T1000 (cell line): Measurements from ENCODE around the gene NLGN4X.
"Not testable (repeated sequence)": the region's sequence is repeated elsewhere in the genome, so short reads cannot be mapped to it uniquely, and the experiment has no call there.

Experiments
- DNase-seq: peaks from one replicate; lab custom pipeline; 2025; ENCODE audit warnings: mixed read lengths; lab: John Stamatoyannopoulos, UW

Gene NLGN4X

GRCh38 chrX:6005856-6006255 is 222.8 kb downstream of the NLGN4X start:
- no peak for DNase-seq

GRCh38 chrX:6004529-6004928 is 224.1 kb downstream of the NLGN4X start:
- DNase-seq = no peak

DNA sequence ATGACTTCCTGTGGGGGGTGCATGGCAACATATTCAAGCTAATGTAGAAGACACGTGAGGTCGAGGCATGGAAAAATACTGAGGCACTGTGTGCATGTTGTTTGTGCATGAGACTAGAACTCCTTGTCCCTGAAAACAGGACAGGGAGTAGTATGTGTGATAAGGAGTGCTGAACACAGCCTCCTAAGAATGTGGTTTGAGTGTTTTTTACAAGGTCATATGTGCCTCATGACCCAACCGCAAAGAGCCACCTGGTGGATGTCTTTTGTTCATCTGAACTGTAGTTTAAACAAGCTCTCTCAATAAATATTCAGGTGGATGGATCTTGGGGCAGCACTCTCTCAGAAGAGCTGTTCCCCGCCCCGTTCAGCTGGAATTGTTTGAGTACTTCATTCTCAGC is 226.6 kb downstream of the NLGN4X start:
- no peak for DNase-seq

GRCh38 chrX:5998901-5999300 is 229.8 kb downstream of the NLGN4X start:
- no peak for DNase-seq

- DNase-seq = no peak
These were observed 230.2 kb downstream of the NLGN4X start for GRCh38 chrX:5998456-5998855.

DNA sequence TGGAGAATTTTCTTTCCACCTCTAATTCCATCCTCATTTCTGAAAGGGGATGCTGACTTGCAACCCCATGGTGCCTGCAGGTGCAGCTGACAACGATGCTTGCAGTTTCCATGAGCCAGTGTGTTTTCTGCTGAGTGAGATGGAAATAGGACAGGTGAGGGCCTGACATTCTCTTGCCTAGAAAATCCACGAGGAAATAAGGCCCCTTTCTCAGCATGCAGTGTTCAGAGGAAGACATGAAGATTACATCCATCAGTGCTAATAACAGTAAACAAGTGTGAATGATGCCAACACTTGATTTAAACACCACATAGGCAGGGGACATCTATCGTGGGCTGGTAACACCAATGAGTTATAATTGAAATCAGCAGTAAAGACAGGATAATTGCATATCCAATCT is 237.3 kb downstream of the NLGN4X start:
- DNase-seq = no peak

GRCh38 chrX:5979338-5979737 is 249.3 kb downstream of the NLGN4X start:
- no peak for DNase-seq

DNA sequence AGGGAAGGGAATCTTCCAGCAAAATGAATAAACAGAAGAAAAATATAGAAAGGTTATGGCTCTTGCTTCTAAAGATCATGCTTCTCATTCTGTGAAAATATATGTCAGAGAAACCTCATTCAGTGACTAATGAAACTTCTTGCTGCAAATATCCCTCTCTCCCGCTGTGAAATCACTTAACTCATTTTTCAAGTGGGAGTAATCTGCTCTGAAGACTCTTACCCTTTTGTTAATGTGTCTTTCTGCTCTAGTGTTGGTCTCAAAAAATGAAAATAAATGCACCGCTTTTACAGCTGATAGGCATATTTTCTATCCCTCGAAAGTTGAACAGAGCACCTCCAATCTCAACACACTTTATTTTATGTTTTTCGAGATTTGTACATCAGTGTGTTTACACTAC is 252.3 kb downstream of the NLGN4X start:
- no peak for DNase-seq

- no peak for DNase-seq
These were observed 257.4 kb downstream of the NLGN4X start for GRCh38 chrX:5971300-5971699.

DNA sequence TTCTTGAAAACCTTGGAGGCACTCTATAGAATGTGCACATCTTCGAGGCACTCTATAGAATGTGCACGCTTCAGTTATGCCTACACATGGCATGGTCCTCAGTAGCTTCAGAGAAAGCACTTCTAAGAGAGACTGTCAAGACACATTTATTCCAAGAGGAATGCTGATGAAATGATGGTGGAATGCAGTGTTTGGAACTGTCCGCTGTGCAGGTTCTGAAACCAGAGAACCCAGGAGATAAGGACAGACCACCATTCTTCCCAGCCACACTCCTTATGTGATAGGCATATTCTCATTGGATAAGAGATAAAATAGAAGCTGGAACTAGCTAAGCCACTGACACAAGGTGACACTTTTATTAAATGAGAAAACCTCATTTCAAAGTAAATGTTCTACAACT is 263.3 kb downstream of the NLGN4X start:
- no peak for DNase-seq

DNA sequence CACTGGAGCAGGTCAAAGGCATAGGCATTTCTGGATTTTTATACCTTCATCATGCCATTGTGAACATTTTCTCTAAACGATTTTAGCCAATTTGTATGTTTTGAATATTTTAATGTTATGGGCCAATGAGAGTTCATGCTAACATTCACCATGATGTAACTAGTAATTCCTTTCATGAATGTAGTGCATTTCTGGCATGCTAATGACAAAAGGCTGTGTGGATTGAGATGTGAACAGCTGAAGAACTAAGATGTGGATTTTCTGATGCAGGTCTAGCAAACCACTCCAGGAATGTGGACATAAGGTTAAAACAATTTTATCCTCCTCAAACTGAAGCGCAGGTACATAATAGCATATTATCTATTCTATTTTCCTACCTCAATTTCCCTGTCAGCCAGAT is 269.4 kb downstream of the NLGN4X start:
- DNase-seq = no peak

GRCh38 chrX:5958523-5958922 is 270.1 kb downstream of the NLGN4X start:
- no peak for DNase-seq

DNA sequence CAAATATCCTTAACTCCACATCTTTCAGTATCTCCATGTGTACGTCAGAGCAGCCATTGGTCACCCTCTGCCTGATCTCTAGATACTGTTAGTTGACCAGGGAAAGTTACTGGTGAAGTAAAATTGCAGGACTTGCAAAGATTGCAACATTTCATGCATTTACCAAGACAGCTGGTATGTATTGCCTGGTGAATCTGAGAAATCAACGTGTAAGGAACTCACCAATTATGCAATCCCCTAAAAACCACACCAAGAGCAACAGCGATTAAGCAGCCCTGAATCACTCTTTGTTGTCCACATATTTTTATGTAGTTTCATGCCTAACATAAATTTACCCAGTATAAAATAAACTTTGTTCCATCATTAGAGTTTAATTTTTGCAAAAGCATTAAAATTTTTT is 271.2 kb downstream of the NLGN4X start:
- DNase-seq = peak; percentile 0

GRCh38 chrX:5936438-5936837 is 292.2 kb downstream of the NLGN4X start:
- DNase-seq = no peak

DNA sequence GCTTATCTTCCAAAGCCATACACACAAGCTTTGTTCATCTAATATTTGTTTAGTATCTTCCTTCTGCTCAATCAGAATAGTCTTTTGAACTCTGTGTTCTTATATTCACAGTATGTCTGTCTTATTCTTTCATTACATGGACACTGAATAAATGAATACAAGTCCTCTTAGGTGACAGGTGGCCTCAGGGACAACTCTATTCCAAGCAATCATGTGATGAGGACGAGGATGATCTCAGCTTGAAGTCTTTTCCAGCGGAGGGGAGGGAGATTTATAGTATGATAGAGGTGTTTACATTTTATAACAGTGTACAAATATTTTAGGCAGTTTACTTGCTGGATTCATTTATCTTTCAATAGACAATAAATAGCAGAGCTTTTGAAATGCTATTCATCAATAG is 300.4 kb downstream of the NLGN4X start:
- no peak for DNase-seq

DNA sequence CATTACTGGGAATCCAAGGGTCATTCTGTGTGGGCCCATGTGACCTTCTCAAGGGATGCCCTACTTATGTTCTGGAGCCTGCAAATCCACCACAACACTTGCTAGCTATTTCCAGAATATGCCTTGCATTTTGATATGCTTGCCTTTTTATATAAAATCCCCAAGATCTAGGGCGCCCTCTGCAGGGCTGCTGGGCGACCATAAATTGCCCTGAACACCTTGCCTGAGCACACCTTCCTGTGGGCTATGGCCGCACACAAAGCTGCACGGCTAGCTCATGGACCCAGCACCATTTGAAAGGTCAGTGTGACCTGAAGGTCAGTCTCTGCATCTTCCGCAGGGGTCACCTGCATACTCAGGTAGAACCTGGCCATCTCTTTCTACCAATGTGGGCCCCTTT is 311.7 kb downstream of the NLGN4X start:
- DNase-seq = no peak

- no peak for DNase-seq
These were observed 312.9 kb downstream of the NLGN4X start for GRCh38 chrX:5915783-5916182.

DNA sequence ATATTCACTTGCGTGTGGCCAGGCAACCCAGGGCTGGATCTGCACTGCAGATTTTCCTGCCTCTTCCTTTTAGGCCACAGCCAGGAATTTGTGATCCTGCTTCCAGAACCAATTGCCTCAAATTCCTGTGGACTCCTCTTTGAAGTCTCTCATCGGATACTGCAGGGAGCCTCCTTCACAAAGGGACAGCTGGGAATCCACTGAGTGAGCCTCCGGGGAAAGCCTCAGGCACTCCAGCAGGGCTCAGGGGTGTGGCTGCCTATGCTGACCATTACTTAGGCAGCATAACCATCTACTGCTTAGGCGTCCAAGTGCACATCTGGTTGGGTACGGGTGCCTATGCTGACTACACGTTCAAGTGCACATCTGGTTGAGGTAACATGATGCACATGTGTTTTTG is 321.5 kb downstream of the NLGN4X start:
- no peak for DNase-seq

DNA sequence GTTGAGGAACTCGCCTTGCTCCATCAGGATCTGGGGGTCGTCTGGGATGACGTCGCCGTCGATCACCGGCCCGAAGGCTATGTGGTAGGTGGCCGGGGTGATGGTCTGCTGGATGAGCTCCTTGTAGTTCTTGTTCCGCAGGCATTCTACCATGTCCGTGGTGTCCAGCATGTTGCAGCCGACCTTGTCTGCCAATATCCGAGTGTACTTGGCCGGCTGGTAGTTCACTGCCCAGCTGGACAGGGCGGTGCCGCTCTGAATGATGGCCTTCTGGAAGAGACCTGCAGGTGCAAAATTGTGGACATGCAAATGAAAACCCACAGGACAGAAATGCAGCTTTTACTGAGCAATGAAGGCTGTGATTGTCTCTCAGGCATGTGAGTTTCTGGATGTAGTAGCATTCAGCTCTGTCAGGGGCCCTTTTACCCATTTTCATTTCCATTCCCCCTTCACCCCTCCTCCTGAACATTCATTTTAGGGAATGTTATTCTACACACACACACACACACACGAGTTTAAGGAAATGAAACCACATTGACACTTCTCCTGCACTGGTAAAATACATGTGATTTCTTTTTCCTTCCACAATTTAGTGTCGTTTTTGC is 325.0 kb downstream of the NLGN4X start:
- not testable (repeated sequence) for DNase-seq

- DNase-seq = no peak
These were observed 330.2 kb downstream of the NLGN4X start for GRCh38 chrX:5898463-5898862.

- DNase-seq = no peak
These were observed 337.3 kb downstream of the NLGN4X start for GRCh38 chrX:5891378-5891777.

DNA sequence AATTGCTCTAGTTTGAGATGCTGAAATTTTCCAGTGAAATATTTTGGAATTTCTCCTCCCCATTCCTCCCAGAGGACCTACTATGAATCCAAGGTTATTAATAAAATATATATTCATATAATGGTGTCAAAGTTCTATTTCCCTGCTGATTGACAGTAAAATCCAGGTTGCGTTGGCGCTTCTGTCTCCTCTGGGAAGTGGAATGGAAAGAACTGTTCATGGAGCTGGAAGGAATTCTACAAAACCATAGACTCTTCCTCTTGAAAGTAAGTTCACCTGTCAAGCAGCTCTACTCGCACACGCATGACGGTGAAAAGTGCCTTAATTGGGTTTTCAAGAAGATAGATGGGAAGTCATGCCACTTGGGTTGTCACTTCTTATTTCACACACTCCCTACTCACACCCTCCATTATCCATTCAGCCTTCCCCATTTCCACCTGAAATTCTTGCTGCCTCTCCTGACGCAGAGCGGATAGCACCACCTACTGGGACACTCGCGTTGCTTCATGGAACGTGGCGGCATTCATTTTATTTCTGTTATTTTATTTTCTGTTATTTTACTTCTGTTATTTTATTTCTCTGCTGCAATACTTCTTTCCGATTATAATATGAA is 351.6 kb downstream of the NLGN4X start:
- no peak for DNase-seq

- DNase-seq = no peak
These were observed 358.4 kb downstream of the NLGN4X start for GRCh38 chrX:5870238-5870637.

GRCh38 chrX:5869786-5870185 is 358.9 kb downstream of the NLGN4X start:
- DNase-seq = no peak
